Mammary epithelial cell (primary cell): Measurements from ENCODE around the gene SLC43A2.

ENCODE experiments used
- EZH2 ChIP-seq: IDR thresholded peaks from 2 replicates; pipeline ENCODE4 v1.6.1; 2012; ENCODE audit warnings: low read length, inconsistent platforms, borderline replicate concordance
- TF ChIP-seq, protein P1 (sequence below), 2 donors: IDR thresholded peaks in 1 of 2; conservative IDR thresholded peaks in 1 of 2; 2 replicates each; pipeline ENCODE4 v1.5.1; 2011 to 2012; ENCODE audit warnings: inconsistent platforms in 2 of 2, low read length in 2 of 2, mild to moderate bottlenecking in 2 of 2, control low read depth in 1 of 2, low read depth in 1 of 2; ENCODE audit not compliant: insufficient read depth in 1 of 2; ENCODE audit errors: extremely low read depth in 1 of 2

- TF ChIP-seq, protein P1, sequence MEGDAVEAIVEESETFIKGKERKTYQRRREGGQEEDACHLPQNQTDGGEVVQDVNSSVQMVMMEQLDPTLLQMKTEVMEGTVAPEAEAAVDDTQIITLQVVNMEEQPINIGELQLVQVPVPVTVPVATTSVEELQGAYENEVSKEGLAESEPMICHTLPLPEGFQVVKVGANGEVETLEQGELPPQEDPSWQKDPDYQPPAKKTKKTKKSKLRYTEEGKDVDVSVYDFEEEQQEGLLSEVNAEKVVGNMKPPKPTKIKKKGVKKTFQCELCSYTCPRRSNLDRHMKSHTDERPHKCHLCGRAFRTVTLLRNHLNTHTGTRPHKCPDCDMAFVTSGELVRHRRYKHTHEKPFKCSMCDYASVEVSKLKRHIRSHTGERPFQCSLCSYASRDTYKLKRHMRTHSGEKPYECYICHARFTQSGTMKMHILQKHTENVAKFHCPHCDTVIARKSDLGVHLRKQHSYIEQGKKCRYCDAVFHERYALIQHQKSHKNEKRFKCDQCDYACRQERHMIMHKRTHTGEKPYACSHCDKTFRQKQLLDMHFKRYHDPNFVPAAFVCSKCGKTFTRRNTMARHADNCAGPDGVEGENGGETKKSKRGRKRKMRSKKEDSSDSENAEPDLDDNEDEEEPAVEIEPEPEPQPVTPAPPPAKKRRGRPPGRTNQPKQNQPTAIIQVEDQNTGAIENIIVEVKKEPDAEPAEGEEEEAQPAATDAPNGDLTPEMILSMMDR (conservative IDR thresholded peaks at IDR 0.05 in 1 of 2, IDR thresholded peaks at IDR 0.05 in 1 of 2; ENCODE audit: extremely low read depth in 1 of 2, insufficient read depth in 1 of 2, low read depth in 1 of 2, low read length in 2 of 2): no peak
- no peak for TF ChIP-seq EZH2
Measured at GRCh38 chr17:1643999-1644492, 15.4 kb upstream of the SLC43A2 start.
